ENCODE data around the gene IMMP2L.
"Not testable (repeated sequence)": the region's sequence is repeated elsewhere in the genome, so short reads cannot be mapped to it uniquely, and the experiment has no call there.

The IMMP2L gene

GRCh38 chr7:111450705-111451104 is 111.6 kb downstream of the IMMP2L start:
- not testable (repeated sequence) for DNase-seq

GRCh38 chr7:111447502-111447901 is 114.8 kb downstream of the IMMP2L start:
- not testable (repeated sequence) for DNase-seq

GRCh38 chr7:111439977-111440376 is 122.3 kb downstream of the IMMP2L start:
- no peak for DNase-seq

DNA sequence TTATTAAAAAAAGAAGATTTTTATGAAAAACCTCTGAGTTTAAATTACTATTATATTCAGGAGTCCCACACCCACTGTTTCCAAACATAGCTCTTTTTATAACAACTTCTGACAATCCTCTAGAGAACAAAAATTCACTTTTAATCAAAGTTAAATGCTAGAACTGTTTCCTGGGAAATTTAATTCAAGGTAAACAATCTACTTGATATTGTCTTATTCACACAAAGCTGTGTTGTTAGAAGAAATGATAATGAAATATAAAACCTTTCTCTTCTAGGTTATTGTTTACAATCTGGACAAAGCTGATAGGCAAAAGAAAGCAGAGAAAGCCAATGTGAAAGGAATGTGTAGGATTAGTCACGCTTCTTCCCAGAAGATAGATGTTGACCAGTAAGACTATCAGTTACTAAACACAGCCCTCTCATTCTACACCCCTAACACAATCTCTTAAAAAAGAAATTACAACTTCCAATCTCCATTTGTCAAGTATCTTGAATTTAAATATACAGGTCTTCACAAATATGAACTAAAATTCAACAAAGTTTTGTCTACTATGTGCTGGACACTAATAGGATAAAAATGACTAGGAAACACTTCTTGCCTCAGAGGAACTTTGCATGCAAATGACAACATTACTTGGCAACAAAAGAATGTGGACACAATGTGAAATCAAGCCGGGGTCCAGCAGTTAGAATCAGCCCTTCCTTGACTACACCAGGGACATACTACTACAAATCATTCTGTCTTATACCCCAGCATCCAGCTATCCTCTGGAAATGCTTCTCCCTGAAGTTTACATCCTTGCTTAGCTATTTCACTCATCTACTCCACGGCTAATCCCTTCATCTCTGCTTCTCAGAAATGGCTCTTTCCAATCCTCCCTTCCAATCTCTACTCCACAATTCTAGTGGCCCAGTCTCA is 123.7 kb downstream of the IMMP2L start:
- no peak for DNase-seq

DNA sequence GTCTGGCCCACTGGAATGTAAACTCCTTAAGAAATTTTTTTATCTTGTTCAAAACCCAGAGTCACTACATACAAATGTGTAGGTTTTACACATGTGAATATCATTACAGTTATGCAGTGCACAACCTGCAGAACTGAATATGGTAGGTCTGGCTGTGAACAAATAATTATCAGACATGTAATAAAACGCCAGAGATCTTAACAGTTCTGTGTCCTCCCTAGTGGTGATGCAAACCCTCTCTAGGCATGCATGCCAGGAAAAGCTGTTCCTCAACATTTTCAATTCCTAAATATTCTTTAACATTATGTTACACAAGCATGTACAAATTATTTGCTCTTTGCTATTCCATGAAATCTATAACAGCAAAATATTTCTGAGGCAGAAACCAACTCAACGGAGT is 124.6 kb downstream of the IMMP2L start:
- no peak for DNase-seq

DNA sequence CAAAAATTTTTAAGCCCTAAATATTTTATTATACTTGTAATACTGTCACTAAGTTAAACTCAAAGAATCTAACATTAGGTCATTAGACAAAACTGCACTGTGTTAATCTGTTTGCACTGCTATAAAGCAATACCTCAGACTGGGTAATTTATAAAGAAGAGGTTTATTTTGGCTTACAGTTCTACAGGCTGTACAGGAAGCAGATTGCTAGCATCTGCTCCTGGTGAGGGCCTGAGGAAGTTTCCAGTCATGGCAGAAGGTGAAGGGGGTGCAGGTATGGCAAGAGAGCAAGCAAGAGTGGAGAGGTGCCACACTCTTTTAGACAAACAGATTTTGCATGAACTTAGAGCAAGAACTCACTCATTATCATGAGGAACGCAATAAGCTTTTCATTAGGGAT is 125.7 kb downstream of the IMMP2L start:
- DNase-seq, result no peak

DNA sequence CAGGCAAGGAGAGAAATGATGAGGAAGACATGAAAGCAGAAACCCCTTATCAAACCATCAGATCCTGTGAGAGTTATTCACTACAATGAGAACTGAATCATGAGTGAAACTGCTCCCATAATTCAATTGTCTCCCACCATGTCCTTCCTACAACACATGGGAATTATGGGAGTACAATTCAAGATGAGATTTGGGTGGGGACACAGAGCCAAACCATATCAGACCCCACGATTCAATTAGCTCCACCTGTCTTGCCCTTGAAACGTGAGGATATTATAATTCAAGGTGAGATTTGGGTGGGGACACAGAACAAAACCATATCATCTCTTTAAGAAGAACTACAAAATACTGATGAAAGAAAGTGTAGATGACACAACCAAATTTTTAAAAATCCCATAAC is 128.9 kb downstream of the IMMP2L start:
- no peak for DNase-seq

- no peak for DNase-seq
Measured at GRCh38 chr7:111429781-111430180, 132.5 kb downstream of the IMMP2L start.

DNA sequence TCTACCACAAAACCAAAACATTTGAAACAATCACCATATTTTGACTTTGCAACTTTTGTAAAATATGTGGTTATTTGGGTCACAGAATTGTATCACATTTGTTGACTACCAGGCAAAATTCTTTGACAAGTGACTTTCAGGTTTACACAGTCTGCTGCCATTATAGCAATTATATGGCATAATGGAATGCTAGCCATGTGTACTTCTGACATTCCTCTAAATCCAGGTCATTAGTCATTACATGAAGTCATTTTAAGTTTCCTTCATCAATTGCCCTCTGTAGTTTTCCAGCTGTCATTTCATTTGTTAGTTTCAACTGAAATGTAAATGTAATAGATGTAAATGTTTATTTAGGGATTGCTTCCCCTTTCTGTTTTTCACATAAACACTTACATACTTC is 137.5 kb downstream of the IMMP2L start:
- DNase-seq, result no peak

GRCh38 chr7:111414374-111414773 is 147.9 kb downstream of the IMMP2L start:
- no peak for DNase-seq

DNA sequence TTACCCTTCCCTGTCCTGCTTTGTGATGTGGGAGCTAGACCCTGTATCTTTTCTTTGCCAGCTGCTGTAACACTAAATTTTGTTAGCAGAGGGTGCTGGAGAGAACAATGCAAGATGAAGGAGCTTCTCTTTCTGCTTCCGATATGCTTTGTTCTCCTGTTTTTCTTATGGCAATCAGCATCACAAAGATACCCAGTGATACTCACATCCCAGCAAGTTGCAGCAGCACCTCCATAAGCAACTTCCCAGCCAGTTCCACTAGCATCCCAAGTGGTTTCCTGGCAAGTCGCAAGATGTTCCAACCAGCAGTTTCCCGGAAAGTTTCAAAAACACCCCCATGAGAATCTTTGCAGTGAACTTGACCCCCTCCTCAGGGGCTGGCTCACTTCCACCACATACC is 148.6 kb downstream of the IMMP2L start:
- no peak for DNase-seq

DNA sequence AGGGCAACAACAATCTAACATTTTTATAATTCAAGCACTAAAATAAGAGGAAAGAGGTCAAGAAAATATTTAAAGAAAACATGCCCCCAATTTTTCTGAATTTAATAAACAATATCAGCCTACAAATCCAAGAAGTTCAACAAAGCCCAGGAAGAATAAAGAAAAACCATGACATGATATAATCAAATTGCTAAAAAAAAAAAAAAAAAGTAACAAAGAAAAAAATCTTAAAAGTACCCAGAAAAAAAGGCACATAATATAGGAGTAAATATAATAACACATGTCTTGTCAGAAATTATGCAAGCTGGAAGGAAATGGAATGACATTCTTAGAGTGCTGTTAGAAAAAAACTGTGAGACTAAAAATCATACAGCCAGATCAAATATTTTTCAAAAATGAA is 151.4 kb downstream of the IMMP2L start:
- DNase-seq, result no peak

- no peak for DNase-seq
Measured at GRCh38 chr7:111409714-111410422, 152.4 kb downstream of the IMMP2L start.

- DNase-seq, result no peak
Measured at GRCh38 chr7:111408724-111409123, 153.6 kb downstream of the IMMP2L start.

- no peak for DNase-seq
Measured at GRCh38 chr7:111407258-111407657, 155.0 kb downstream of the IMMP2L start.

DNA sequence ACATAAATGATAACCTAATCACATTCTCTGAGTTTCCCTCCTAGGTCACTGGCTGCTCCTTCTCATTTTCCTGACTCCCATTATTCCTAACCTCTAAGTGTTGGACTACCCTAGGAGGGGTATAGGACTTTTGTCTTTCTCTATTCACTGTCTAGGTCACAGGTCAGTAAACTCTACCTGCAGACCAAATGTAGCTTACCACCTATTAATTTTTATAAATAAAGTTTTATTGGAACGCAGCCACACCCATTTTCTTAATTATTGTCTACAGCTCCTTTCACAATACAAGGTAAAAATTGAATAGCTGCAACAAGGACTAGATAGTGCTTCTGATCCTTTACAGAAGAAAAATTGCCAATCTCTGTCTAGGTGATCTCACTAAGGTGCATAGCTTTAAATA is 156.7 kb downstream of the IMMP2L start:
- DNase-seq, result no peak

DNA sequence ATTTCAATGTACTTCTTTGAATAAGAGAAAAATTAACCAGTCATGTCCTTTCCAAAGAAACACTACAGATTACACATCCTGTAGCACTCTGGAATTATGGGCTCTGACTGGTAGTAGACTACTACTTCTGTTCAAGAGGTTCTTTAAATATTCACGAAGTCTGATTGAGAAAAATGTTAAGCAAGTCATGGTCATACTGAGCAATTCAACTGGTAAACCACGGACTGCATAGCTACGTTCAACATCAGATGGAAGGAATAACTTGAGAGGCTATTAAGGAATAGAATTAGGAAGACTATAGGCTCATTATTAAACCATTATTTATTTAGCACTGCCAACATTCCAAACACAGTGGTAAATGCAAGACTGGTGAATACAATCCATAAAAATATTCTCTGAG is 160.8 kb downstream of the IMMP2L start:
- DNase-seq, result no peak

- DNase-seq, result no peak
Measured at GRCh38 chr7:111400088-111400487, 162.2 kb downstream of the IMMP2L start.

GRCh38 chr7:111394891-111395290 is 167.4 kb downstream of the IMMP2L start:
- DNase-seq, result no peak

DNA sequence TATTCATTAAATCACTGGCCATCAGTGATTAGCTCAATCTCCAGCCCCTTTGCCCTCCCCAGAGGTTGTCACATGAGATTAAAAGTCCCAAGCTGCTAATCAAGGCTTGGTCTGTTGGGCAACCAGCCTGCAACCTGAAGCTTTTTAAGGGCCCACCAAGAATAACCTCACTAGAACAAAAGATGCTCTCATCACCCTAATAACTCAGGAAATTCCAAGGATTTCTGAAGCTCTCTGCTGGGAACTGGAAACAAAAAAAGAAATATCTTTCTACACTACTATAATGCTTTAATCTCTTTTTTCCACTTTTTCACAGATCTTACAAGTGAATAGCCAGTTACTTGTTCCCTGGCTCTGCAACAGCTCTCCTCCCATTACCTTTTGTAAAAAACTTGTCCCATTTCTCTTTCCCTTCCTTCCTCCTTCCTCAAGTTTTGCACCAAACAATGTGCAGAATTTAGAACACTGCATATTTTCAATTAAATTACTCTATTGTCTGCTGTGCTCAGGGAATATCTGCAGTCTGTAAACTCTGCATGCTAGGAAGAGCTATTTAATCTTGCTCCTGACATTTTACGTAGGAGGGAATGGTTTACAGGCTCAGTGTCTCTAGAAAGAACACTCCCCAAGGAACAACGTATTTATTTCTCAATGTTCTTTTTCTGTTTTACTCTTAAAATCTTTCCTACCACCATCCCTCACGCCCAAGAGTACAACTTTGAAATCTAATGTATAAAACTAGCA is 169.1 kb downstream of the IMMP2L start:
- DNase-seq, result no peak

DNA sequence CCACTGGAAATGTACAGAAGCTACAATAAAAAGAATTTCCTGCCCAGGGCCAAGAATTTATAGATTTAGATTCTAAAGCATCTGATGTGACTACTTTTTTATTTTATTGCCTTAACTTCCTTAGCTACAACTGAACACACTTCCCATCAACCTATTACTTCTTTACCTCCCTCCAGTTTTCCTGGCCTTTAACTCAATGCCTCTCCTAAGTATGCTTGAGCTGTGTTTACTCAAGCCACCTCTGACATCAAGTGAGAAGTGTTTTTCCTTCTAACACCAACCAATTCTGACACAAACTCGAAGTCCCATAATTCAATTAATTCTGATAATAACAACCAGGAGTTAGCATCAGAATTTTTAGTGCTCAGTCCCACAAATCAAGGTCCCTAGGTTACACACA is 170.0 kb downstream of the IMMP2L start:
- no peak for DNase-seq

DNA sequence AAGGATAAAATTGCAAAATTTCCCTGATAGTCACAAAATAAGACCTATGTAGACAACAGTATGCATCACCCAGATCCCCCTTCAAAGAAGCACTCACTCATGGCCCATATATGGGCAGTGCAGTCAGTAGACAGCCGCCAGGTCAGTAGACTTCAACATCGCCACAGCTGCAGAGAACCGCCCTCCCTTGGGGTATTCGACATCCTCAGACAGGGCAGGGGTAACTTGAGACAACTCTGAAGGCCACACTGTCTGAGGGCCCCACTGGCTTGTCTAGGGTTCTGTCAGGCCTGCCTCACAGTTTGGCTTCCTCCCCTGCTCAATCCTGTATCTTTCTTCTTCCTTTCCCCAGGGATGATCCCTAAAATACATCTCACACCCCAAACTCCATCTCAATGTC is 172.3 kb downstream of the IMMP2L start:
- DNase-seq, result no peak

- no peak for DNase-seq
Measured at GRCh38 chr7:111388912-111389311, 173.4 kb downstream of the IMMP2L start.

GRCh38 chr7:111388016-111388415 is 174.3 kb downstream of the IMMP2L start:
- DNase-seq, result no peak

All from GDM1 (cell line).